Natural killer cell (primary cell): ENCODE data around the gene CABLES1. TPM values are rescaled to one million over a fixed set of nuclear protein-coding genes. Genes with fewer than 3 reads are reported as not detected.
A peak's percentile ranks its signal among the peaks of the same experiment; 100 is the strongest.

Experiments used
- ATAC-seq, 3 donors: fragments of 150-1000 bp in 2 of 3; fragments of 200-7000 bp in 1 of 3; cut with Tn5 transposase; 1 replicate in 1 of 3; 2 replicates in 2 of 3; pipeline ENCODE4 v1.10.0; 2021; ENCODE audit warnings: mild to moderate bottlenecking in 2 of 3, moderate library complexity in 2 of 3
- DNase-seq, 2 donors: peaks; one replicate each; pipeline versions ENCODE4 v3.0.0 to v3.0.0-alpha.2; 2013 to 2021; ENCODE audit warnings: mixed read lengths in 1 of 2
- H3K27ac ChIP-seq: one replicate; pipeline ENCODE4 v1.5.1; 2013; ENCODE audit warnings: mild to moderate bottlenecking, low read length
- H3K27me3 ChIP-seq: one replicate; pipeline ENCODE4 v1.6.1; 2013; ENCODE audit warnings: low read length; ENCODE audit not compliant: control insufficient read depth, insufficient read depth
- H3K36me3 ChIP-seq: one replicate; pipeline ENCODE4 v1.6.1; 2013; ENCODE audit warnings: low read length; ENCODE audit not compliant: control insufficient read depth, insufficient read depth
- H3K4me1 ChIP-seq: one replicate; pipeline ENCODE4 v1.6.1; 2013; ENCODE audit warnings: low read length; ENCODE audit not compliant: control insufficient read depth, insufficient read depth
- H3K4me3 ChIP-seq: one replicate; pipeline ENCODE4 v1.5.1; 2013; ENCODE audit warnings: low read length
- H3K9me3 ChIP-seq: one replicate; pipeline ENCODE4 v1.6.1; 2013; ENCODE audit warnings: low read length; ENCODE audit not compliant: control insufficient read depth, insufficient read depth
- H3K27ac Mint-ChIP-seq, 2 donors: one replicate each; pipeline ENCODE4 v1.8.0; 2022; ENCODE audit warnings: mild to moderate bottlenecking in 2 of 2, mixed read lengths in 2 of 2, moderate library complexity in 1 of 2
- H3K27me3 Mint-ChIP-seq, 2 donors: one replicate each; pipeline ENCODE4 v1.8.0; 2022; ENCODE audit warnings: low read depth in 2 of 2, mixed read lengths in 2 of 2
- H3K36me3 Mint-ChIP-seq: one replicate; pipeline ENCODE4 v1.8.0; 2022; ENCODE audit warnings: mixed read lengths
- H3K4me1 Mint-ChIP-seq, 2 donors: one replicate each; pipeline ENCODE4 v1.8.0; 2022; ENCODE audit warnings: mixed read lengths in 2 of 2
- H3K4me3 Mint-ChIP-seq: one replicate; pipeline ENCODE4 v1.8.0; 2022; ENCODE audit warnings: mild to moderate bottlenecking, moderate library complexity, mixed read lengths
- H3K9me3 Mint-ChIP-seq, 2 donors: one replicate each; pipeline ENCODE4 v1.8.0; 2022; ENCODE audit warnings: mixed read lengths in 2 of 2
- WGBS: methylation state at CpG from one replicate; pipeline ENCODE4 v1.1.7; 2013; ENCODE audit warnings: missing lambda C conversion rate; ENCODE audit not compliant: insufficient coverage; 5-methylcytosine and 5-hydroxymethylcytosine counted together
- intact Hi-C: fragments of 100-400 bp; cut with micrococcal nuclease; formaldehyde crosslinking; loops from one replicate; pipeline ENCODE4 v1.14.2; 2022
- total RNA-seq, 4 donors: library from RNA; stranded (reverse); fragments of 120-200 nt in 1 of 4; gene quantifications; one replicate each; pipeline versions ENCODE4 v1.2.3 to v1.2.4, GENCODE V29; 2013 to 2022
- TF ChIP-seq, protein P1 (sequence below): fragments of 200-600 bp; IDR thresholded peaks from one replicate; pipeline ENCODE4 v1.8.0; 2022; ENCODE audit warnings: antibody characterized with exemption

The CABLES1 gene
- total RNA-seq, 3 donors from 2014 or later (not counting 1 experiment from before 2014, with no cell fraction given) = 1.3 to 2.2 (median 1.8) TPM

DNA sequence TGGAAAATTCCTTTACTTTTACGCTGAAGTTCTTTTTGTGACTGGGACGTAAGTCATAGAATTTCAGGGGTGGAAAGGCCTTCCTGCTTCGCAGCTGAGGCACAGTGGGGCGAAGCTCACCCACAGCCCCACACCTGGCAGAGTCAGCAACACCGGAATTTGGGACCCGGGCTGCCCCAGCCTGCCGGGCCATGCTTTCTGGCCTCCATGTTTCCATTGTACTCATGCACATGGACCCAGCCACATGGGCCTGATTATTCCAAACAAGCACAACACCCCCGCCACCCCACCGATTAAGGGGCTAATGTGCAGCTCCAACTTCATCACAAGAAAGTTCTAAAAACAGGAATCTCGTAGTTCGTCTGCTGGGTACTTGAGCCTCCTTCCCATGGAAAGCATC, 82.5 kb downstream of the CABLES1 start:
- DNase-seq = no peak
- Histone ChIP-seq H3K27me3 (no peaks in the 10 kb centered on the region), H3K27ac (no peak overlapping the region), H3K4me3 (no peak overlapping the region), H3K36me3 (no peaks in the 10 kb centered on the region), H3K4me1 (no peaks in the 10 kb centered on the region), H3K9me3 (no peaks in the 10 kb centered on the region)
- Mint-ChIP-seq H3K9me3 (no peaks in the 10 kb centered on the region), H3K27me3 (no peaks in the 10 kb centered on the region), H3K4me3 (no peak overlapping the region), H3K27ac (no peak overlapping the region), H3K36me3 (no peaks in the 10 kb centered on the region), H3K4me1 (peaks cover 0 to 4% of the 10 kb centered on the region in 2 donors)
- no peak for ATAC-seq
- intact Hi-C loops = no loop called here
- TF ChIP-seq, protein P1, sequence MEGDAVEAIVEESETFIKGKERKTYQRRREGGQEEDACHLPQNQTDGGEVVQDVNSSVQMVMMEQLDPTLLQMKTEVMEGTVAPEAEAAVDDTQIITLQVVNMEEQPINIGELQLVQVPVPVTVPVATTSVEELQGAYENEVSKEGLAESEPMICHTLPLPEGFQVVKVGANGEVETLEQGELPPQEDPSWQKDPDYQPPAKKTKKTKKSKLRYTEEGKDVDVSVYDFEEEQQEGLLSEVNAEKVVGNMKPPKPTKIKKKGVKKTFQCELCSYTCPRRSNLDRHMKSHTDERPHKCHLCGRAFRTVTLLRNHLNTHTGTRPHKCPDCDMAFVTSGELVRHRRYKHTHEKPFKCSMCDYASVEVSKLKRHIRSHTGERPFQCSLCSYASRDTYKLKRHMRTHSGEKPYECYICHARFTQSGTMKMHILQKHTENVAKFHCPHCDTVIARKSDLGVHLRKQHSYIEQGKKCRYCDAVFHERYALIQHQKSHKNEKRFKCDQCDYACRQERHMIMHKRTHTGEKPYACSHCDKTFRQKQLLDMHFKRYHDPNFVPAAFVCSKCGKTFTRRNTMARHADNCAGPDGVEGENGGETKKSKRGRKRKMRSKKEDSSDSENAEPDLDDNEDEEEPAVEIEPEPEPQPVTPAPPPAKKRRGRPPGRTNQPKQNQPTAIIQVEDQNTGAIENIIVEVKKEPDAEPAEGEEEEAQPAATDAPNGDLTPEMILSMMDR = no peak
- WGBS = 95% methylated on average over 11 of the region's 11 CpGs

GRCh38 chr18:23220355-23220754, 85.1 kb downstream of the CABLES1 start:
- Histone ChIP-seq H3K4me3 (no peak overlapping the region), H3K27ac (no peak overlapping the region), H3K27me3 (no peaks in the 10 kb centered on the region), H3K9me3 (no peaks in the 10 kb centered on the region), H3K4me1 (no peaks in the 10 kb centered on the region), H3K36me3 (no peaks in the 10 kb centered on the region)
- Mint-ChIP-seq H3K9me3 (no peaks in the 10 kb centered on the region), H3K36me3 (no peaks in the 10 kb centered on the region), H3K4me3 (no peak overlapping the region), H3K27ac (no peak overlapping the region), H3K4me1 (peaks cover 0 to 4% of the 10 kb centered on the region in 2 donors), H3K27me3 (no peaks in the 10 kb centered on the region)
- TF ChIP-seq, protein P1 = no peak
- ATAC-seq (no peak), DNase-seq (no peak)
- 92% methylated on average over 8 of the region's 8 CpGs for WGBS
- intact Hi-C loops = no loop called here

GRCh38 chr18:23223641-23224040, 88.4 kb downstream of the CABLES1 start:
- H3K27me3 Mint-ChIP-seq = peaks cover 0 to 3% of the 10 kb centered on the region in 2 donors
- Histone ChIP-seq H3K36me3 (no peaks in the 10 kb centered on the region), H3K27me3 (no peaks in the 10 kb centered on the region), H3K27ac (no peak overlapping the region), H3K9me3 (no peaks in the 10 kb centered on the region), H3K4me1 (no peaks in the 10 kb centered on the region), H3K4me3 (no peak overlapping the region)
- TF ChIP-seq, protein P1 = no peak
- no peak overlapping the region for H3K4me3 Mint-ChIP-seq
- H3K4me1 Mint-ChIP-seq = peaks cover 0 to 1% of the 10 kb centered on the region in 2 donors
- H3K36me3 Mint-ChIP-seq = no peaks in the 10 kb centered on the region
- ATAC-seq (no peak), DNase-seq (no peak)
- 90% methylated on average over 4 of the region's 4 CpGs for WGBS
- no peak overlapping the region for H3K27ac Mint-ChIP-seq
- H3K9me3 Mint-ChIP-seq = no peaks in the 10 kb centered on the region
- intact Hi-C loops = no loop called here

DNA sequence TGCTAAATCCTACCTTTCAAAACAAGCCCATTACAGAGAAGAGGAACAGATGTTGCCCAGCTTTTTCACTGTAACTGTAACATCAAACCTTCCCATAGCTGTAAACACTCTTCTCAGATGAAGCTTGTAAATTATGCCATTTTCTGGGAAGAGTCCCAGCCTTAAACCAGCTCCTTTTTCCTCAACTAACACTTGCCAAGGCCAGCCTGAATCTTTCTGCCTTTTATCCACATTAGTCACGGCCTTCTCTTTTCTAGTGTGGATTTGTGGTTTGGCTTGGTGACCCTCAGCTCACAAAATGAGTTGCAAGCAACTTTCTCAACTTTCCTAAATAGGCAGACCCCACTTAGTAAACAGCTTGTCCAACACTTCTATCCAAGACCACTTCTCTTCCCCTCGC, 90.2 kb downstream of the CABLES1 start:
- intact Hi-C loops = no loop called here
- peaks cover 0 to 3% of the 10 kb centered on the region in 2 donors for H3K27me3 Mint-ChIP-seq
- no peaks in the 10 kb centered on the region for H3K27me3 ChIP-seq
- no peaks in the 10 kb centered on the region for H3K9me3 ChIP-seq
- no peak overlapping the region for H3K4me3 ChIP-seq
- peak overlapping the region in 1 of 2 donors; percentile 6 for H3K27ac Mint-ChIP-seq
- no peak overlapping the region for H3K4me3 Mint-ChIP-seq
- no peaks in the 10 kb centered on the region for H3K9me3 Mint-ChIP-seq
- 83% methylated on average over 2 of the region's 2 CpGs for WGBS
- H3K36me3 Mint-ChIP-seq = no peaks in the 10 kb centered on the region
- no peaks in the 10 kb centered on the region for H3K36me3 ChIP-seq
- TF ChIP-seq, protein P1 = no peak
- H3K27ac ChIP-seq = no peak overlapping the region
- H3K4me1 ChIP-seq = peaks cover 5% of the 10 kb centered on the region
- ATAC-seq (no peak), DNase-seq (no peak)
- H3K4me1 Mint-ChIP-seq = peaks cover 0 to 5% of the 10 kb centered on the region in 2 donors
